Common myeloid progenitor, CD34-positive (primary cell): ENCODE data around the gene TMUB1.

ENCODE experiments used
- CTCF ChIA-PET: fragments of 350-600 bp; sonication (Branson Sonifier 250); formaldehyde crosslinking; loops from one replicate; lab custom pipeline; 2021; ENCODE audit warnings: antibody characterized with exemption; lab: Charles Lee
- POLR2A ChIA-PET: fragments of 350-600 bp; sonication (Branson Sonifier 250); formaldehyde crosslinking; loops from one replicate; lab custom pipeline; 2021; ENCODE audit warnings: antibody characterized with exemption; lab: Charles Lee
- DNase-seq, 3 donors: peaks; one replicate each; pipeline versions ENCODE4 v3.0.0 to v3.0.0-alpha.2; 2013
- H3K27ac ChIP-seq, 2 experiments: 1 replicate in 1 of 2; 2 replicates in 1 of 2; pipeline ENCODE4 v1.7.0; 2013; ENCODE audit warnings: inconsistent platforms in 2 of 2, low read length in 2 of 2, mild to moderate bottlenecking in 2 of 2, low read depth in 1 of 2, moderate library complexity in 1 of 2; ENCODE audit not compliant: severe bottlenecking in 2 of 2, insufficient read depth in 1 of 2, poor library complexity in 1 of 2
- H3K27me3 ChIP-seq, 5 experiments: replicated peaks in 2 of 5; 1 replicate in 3 of 5; 2 replicates in 2 of 5; pipeline versions ENCODE4 v1.6.1 to v1.7.0; 2013; ENCODE audit warnings: low read length in 4 of 5, mild to moderate bottlenecking in 2 of 5, moderate library complexity in 2 of 5, inconsistent platforms in 1 of 5; ENCODE audit not compliant: insufficient read depth in 5 of 5, control insufficient read depth in 4 of 5
- H3K36me3 ChIP-seq, 4 experiments: 1 replicate in 2 of 4; 2 replicates in 2 of 4; pipeline versions ENCODE4 v1.6.1 to v1.7.0; 2013; ENCODE audit warnings: low read length in 3 of 4, control low read depth in 1 of 4, mild to moderate bottlenecking in 1 of 4; ENCODE audit not compliant: control insufficient read depth in 4 of 4, insufficient read depth in 4 of 4
- H3K4me1 ChIP-seq, 4 experiments: 1 replicate in 3 of 4; 2 replicates in 1 of 4; pipeline versions ENCODE4 v1.6.1 to v1.7.1; 2013; ENCODE audit warnings: low read length in 3 of 4, mild to moderate bottlenecking in 3 of 4, control low read depth in 1 of 4, inconsistent platforms in 1 of 4, moderate library complexity in 1 of 4; ENCODE audit not compliant: control insufficient read depth in 4 of 4, insufficient read depth in 4 of 4; ENCODE audit errors: control extremely low read depth in 1 of 4
- H3K4me3 ChIP-seq, 7 experiments: 1 replicate in 4 of 7; 2 replicates in 3 of 7; pipeline versions ENCODE4 v1.5.1 to v1.7.0; 2013; ENCODE audit warnings: mild to moderate bottlenecking in 7 of 7, low read length in 6 of 7, moderate library complexity in 6 of 7, inconsistent platforms in 2 of 7, low read depth in 2 of 7, control low read depth in 1 of 7; ENCODE audit not compliant: insufficient read depth in 4 of 7, control insufficient read depth in 1 of 7; ENCODE audit errors: extremely low read depth in 1 of 7
- H3K9me3 ChIP-seq, 5 experiments: 1 replicate in 4 of 5; 2 replicates in 1 of 5; pipeline versions ENCODE4 v1.6.1 to v1.7.1; 2013; ENCODE audit warnings: low read length in 4 of 5, mild to moderate bottlenecking in 2 of 5, inconsistent platforms in 1 of 5, low read depth in 1 of 5, moderate library complexity in 1 of 5; ENCODE audit not compliant: control insufficient read depth in 4 of 5, insufficient read depth in 2 of 5; ENCODE audit errors: control extremely low read depth in 1 of 5
- WGBS: methylation state at CpG from one replicate; pipeline ENCODE4 v1.1.5; 2013; ENCODE audit not compliant: insufficient coverage; 5-methylcytosine and 5-hydroxymethylcytosine counted together

The TMUB1 gene

GRCh38 chr7:151121380-151122170 is 38.3 kb upstream of the TMUB1 start:
- Histone ChIP-seq H3K4me3 (no peak overlapping the region), H3K27me3 (no peaks in the 10 kb centered on the region), H3K36me3 (peaks cover 0 to 79% (median 52%) of the 10 kb centered on the region in 4 experiments), H3K9me3 (no peaks in the 10 kb centered on the region), H3K4me1 (no peaks in the 10 kb centered on the region), H3K27ac (no peak overlapping the region)
- DNase-seq, result no peak
- ChIA-PET POLR2A (no interaction called here), CTCF (interaction anchor here (0.7 to 2.1 kb wide), 6 partner anchors 18 to 129 kb away, joined by 3 to 9 read pairs (median 3); no protein-coding TSS in a partner anchor)
- 91% methylated on average over 29 of the region's 30 CpGs for WGBS

GRCh38 chr7:151120896-151121295 is 37.6 kb upstream of the TMUB1 start:
- Histone ChIP-seq H3K27me3 (peaks cover 0 to 2% (median 1%) of the 10 kb centered on the region in 5 experiments), H3K9me3 (no peaks in the 10 kb centered on the region), H3K4me3 (no peak overlapping the region), H3K36me3 (peaks cover 0 to 79% (median 52%) of the 10 kb centered on the region in 4 experiments), H3K4me1 (peaks cover 0 to 1% (median 0%) of the 10 kb centered on the region in 4 experiments), H3K27ac (no peak overlapping the region)
- ChIA-PET POLR2A (no interaction called here), CTCF (interaction anchor here (0.7 to 2.1 kb wide), 10 partner anchors 15 to 130 kb away, joined by 3 to 9 read pairs (median 3); no protein-coding TSS in a partner anchor)
- no peak for DNase-seq
- WGBS, result over 99% methylated on average over 22 of the region's 22 CpGs

GRCh38 chr7:151119902-151120301 is 36.6 kb upstream of the TMUB1 start:
- Histone ChIP-seq H3K36me3 (peaks cover 0 to 70% (median 47%) of the 10 kb centered on the region in 4 experiments), H3K4me3 (no peak overlapping the region), H3K9me3 (no peaks in the 10 kb centered on the region), H3K4me1 (peaks cover 0 to 5% (median under 1%) of the 10 kb centered on the region in 4 experiments), H3K27me3 (peaks cover 0 to 7% (median 4%) of the 10 kb centered on the region in 5 experiments), H3K27ac (no peak overlapping the region)
- ChIA-PET POLR2A (no interaction called here), CTCF (interaction anchor here (0.8 to 2.1 kb wide), 8 partner anchors 9 to 124 kb away, joined by 3 to 9 read pairs (median 4); no protein-coding TSS in a partner anchor)
- no peak for DNase-seq
- WGBS, result 94% methylated on average over 17 of the region's 27 CpGs

- CTCF ChIA-PET, result interaction anchor here (0.8 to 2.1 kb wide), 5 partner anchors 8 to 66 kb away, joined by 3 to 9 read pairs (median 5); no protein-coding TSS in a partner anchor
Observed at GRCh38 chr7:151119055-151119415, 35.7 kb upstream of the TMUB1 start.

GRCh38 chr7:151118108-151119054 is 35.1 kb upstream of the TMUB1 start:
- POLR2A ChIA-PET, result no interaction called here
- WGBS, result over 99% methylated on average over 36 of the region's 38 CpGs
- Histone ChIP-seq H3K27me3 (peaks cover 0 to 20% (median 7%) of the 10 kb centered on the region in 5 experiments), H3K4me1 (peaks cover 0 to 11% (median 4%) of the 10 kb centered on the region in 4 experiments), H3K9me3 (no peaks in the 10 kb centered on the region), H3K36me3 (peaks cover 0 to 63% (median 45%) of the 10 kb centered on the region in 4 experiments), H3K27ac (no peak overlapping the region), H3K4me3 (no peak overlapping the region)
- DNase-seq, result no peak
- CTCF ChIA-PET, result interaction anchor here (0.9 to 1.7 kb wide), 4 partner anchors 10 to 66 kb away, joined by 3 to 5 read pairs (median 4); no protein-coding TSS in a partner anchor

More at GRCh38 chr7:151119055-151119415, 35.7 kb upstream of the TMUB1 start:
- Histone ChIP-seq H3K4me3 (no peak overlapping the region), H3K36me3 (peaks cover 0 to 66% (median 44%) of the 10 kb centered on the region in 4 experiments), H3K4me1 (peaks cover 0 to 11% (median 4%) of the 10 kb centered on the region in 4 experiments), H3K9me3 (no peaks in the 10 kb centered on the region), H3K27me3 (peaks cover 0 to 14% (median 6%) of the 10 kb centered on the region in 5 experiments), H3K27ac (no peak overlapping the region)
- WGBS, result 99% methylated on average over 8 of the region's 13 CpGs
- POLR2A ChIA-PET, result no interaction called here
- no peak for DNase-seq

GRCh38 chr7:151117565-151117964 is 34.3 kb upstream of the TMUB1 start:
- CTCF ChIA-PET, result interaction anchor here (1.7 kb wide), 1 partner anchor 10 kb away, joined by 5 read pairs; no protein-coding TSS in a partner anchor
- no peak for DNase-seq
- POLR2A ChIA-PET, result no interaction called here

More at GRCh38 chr7:151117565-151117964, 34.3 kb upstream of the TMUB1 start:
- no peak overlapping the region for H3K4me3 ChIP-seq
- no peak overlapping the region for H3K27ac ChIP-seq
- H3K36me3 ChIP-seq, result peaks cover 0 to 62% (median 40%) of the 10 kb centered on the region in 4 experiments
- peaks cover 0 to 22% (median 7%) of the 10 kb centered on the region in 5 experiments for H3K27me3 ChIP-seq
- 87% methylated on average over 5 of the region's 12 CpGs for WGBS
- no peaks in the 10 kb centered on the region for H3K9me3 ChIP-seq
- peaks cover 0 to 11% (median 4%) of the 10 kb centered on the region in 4 experiments for H3K4me1 ChIP-seq
